Spleen (tissue), 7 donors: Measurements from ENCODE around the gene THSD4.

ENCODE experiments used
- CTCF ChIP-seq, 11 experiments: fragments of 200-600 bp in 7 of 11; fragments of 450-650 bp in 4 of 11; sonication (generic) in 4 of 11; IDR thresholded peaks in 8 of 11; conservative IDR thresholded peaks in 3 of 11; 1 replicate in 7 of 11; 2 replicates in 4 of 11; pipeline versions ENCODE4 v1.4.0 to v1.8.0; 2016 to 2021; ENCODE audit warnings: antibody characterized with exemption in 11 of 11, inconsistent platforms in 4 of 11, mild to moderate bottlenecking in 1 of 11
- POLR2A ChIP-seq, 3 donors: fragments of 450-650 bp; IDR thresholded peaks; one replicate each; pipeline ENCODE4 v1.5.1; 2017; ENCODE audit warnings: antibody characterized with exemption in 3 of 3, mild to moderate bottlenecking in 1 of 3
- donor health status: DM: no; HTN: no; CAD: no; lungs with moderate emphysema.
- donor health status: DM: no; HTN: no; CAD: no.
- donor health status: DM: no; HTN: no; CAD: no.

DNA sequence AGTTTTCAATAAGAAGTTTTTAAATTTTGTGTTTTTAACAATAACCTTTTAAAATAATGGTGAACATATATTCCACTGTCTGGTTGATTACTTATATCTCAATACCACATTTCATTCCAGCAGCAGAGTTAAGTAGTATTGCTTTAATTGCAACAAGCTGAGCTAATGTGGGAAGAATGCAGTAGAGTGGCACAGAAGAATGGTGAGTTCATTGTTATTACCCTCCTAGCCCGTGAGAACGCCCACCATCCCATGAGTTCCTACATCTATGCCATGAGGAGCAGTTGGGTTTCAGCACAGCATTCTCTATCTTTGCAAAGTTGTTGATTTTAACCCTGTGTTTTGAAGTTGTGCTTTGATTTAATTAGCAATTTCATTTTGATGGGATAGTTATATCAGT lies 677.2 kb downstream of the THSD4 start:
- no peak for TF ChIP-seq CTCF (IDR thresholded peaks at IDR 0.05 in 8 of 11, conservative IDR thresholded peaks at IDR 0.05 in 3 of 11)
- no peak for TF ChIP-seq POLR2A (IDR thresholded peaks at IDR 0.05)
